B cell (primary cell): ENCODE results near the gene CBR4. TPM values are rescaled to one million over a fixed set of nuclear protein-coding genes. Genes with fewer than 3 reads are reported as not detected.

Experiments used
- ATAC-seq: fragments of 200-7000 bp; cut with Tn5 transposase; one replicate; pipeline ENCODE4 v1.10.0; 2021; ENCODE audit warnings: low read depth, mild to moderate bottlenecking, moderate number of reproducible peaks, moderate library complexity
- CTCF ChIA-PET: fragments of 350-600 bp; sonication (Branson Sonifier 250); formaldehyde crosslinking; loops from one replicate; lab custom pipeline; 2021; ENCODE audit warnings: antibody characterized with exemption, inconsistent platforms; lab: Charles Lee
- POLR2A ChIA-PET: fragments of 350-600 bp; sonication (Branson Sonifier 250); formaldehyde crosslinking; loops from one replicate; lab custom pipeline; 2021; ENCODE audit warnings: antibody characterized with exemption; lab: Charles Lee
- DNase-seq: peaks from one replicate; pipeline ENCODE4 v3.0.0; 2013
- H2AFZ ChIP-seq: 2 replicates; pipeline ENCODE4 v1.6.1; 2012; ENCODE audit warnings: mild to moderate bottlenecking, low read depth, low read length; ENCODE audit not compliant: insufficient read depth, poor library complexity, severe bottlenecking
- H3K27ac ChIP-seq, 2 donors: 1 replicate in 1 of 2; 2 replicates in 1 of 2; pipeline ENCODE4 v1.5.1; 2012 to 2013; ENCODE audit warnings: low read length in 2 of 2, mild to moderate bottlenecking in 2 of 2, moderate library complexity in 1 of 2
- H3K27me3 ChIP-seq, 4 experiments: fragments of 200-600 bp in 1 of 4; sonication (generic) in 1 of 4; replicated peaks in 1 of 4; 1 replicate in 2 of 4; 2 replicates in 2 of 4; pipeline versions ENCODE4 v1.6.1 to v1.7.0; 2013 to 2016; ENCODE audit warnings: low read length in 3 of 4, mild to moderate bottlenecking in 2 of 4, mixed read lengths in 1 of 4, moderate library complexity in 1 of 4; ENCODE audit not compliant: insufficient read depth in 4 of 4, control insufficient read depth in 3 of 4; ENCODE audit errors: control extremely low read depth in 1 of 4
- H3K36me3 ChIP-seq, 2 experiments: replicated peaks in 1 of 2; 1 replicate in 1 of 2; 2 replicates in 1 of 2; pipeline versions ENCODE4 v1.6.1 to v1.7.1; 2013; ENCODE audit warnings: low read length in 1 of 2; ENCODE audit not compliant: insufficient read depth in 2 of 2, control insufficient read depth in 1 of 2; ENCODE audit errors: control extremely low read depth in 1 of 2, extremely low read depth in 1 of 2
- H3K4me1 ChIP-seq, 2 donors: fragments of 200-600 bp in 1 of 2; sonication (generic) in 1 of 2; 1 replicate in 1 of 2; 2 replicates in 1 of 2; pipeline versions ENCODE4 v1.5.1 to v1.6.1; 2013 to 2017; ENCODE audit warnings: low read length in 2 of 2; ENCODE audit not compliant: control insufficient read depth in 2 of 2, insufficient read depth in 2 of 2
- H3K4me2 ChIP-seq: replicated peaks from 2 replicates; pipeline ENCODE3; 2012; ENCODE audit warnings: mild to moderate bottlenecking, low read depth, low read length; ENCODE audit not compliant: poor library complexity, severe bottlenecking
- H3K4me3 ChIP-seq, 5 experiments: fragments of 200-600 bp in 1 of 5; sonication (generic) in 1 of 5; 1 replicate in 3 of 5; 2 replicates in 2 of 5; pipeline versions ENCODE4 v1.5.1 to v1.7.0; 2011 to 2016; ENCODE audit warnings: low read length in 4 of 5, mild to moderate bottlenecking in 4 of 5, low read depth in 2 of 5, control low read depth in 1 of 5, moderate library complexity in 1 of 5; ENCODE audit not compliant: insufficient read depth in 1 of 5; ENCODE audit errors: control extremely low read depth in 1 of 5, extremely low read depth in 1 of 5
- H3K79me2 ChIP-seq: fragments of 200-600 bp; sonication (generic); one replicate; pipeline ENCODE4 v1.6.0; 2016; ENCODE audit warnings: low read length; ENCODE audit not compliant: control insufficient read depth, insufficient read depth
- H3K9ac ChIP-seq: fragments of 200-600 bp; sonication (generic); 2 replicates; pipeline ENCODE4 v1.6.1; 2017; ENCODE audit warnings: mild to moderate bottlenecking, low read length, moderate library complexity
- H3K9me3 ChIP-seq, 3 donors: one replicate each; pipeline versions ENCODE4 v1.6.1 to v1.7.1; 2013; ENCODE audit warnings: low read length in 2 of 3; ENCODE audit not compliant: control insufficient read depth in 2 of 3, insufficient read depth in 1 of 3; ENCODE audit errors: control extremely low read depth in 1 of 3
- H4K20me1 ChIP-seq: 2 replicates; pipeline ENCODE4 v1.6.0; 2012; ENCODE audit warnings: mild to moderate bottlenecking, low read length; ENCODE audit not compliant: insufficient read depth, control insufficient read depth, poor library complexity, severe bottlenecking
- H3K27ac Mint-ChIP-seq: one replicate; pipeline ENCODE4 v1.8.0; 2021; ENCODE audit warnings: mixed read lengths
- H3K27me3 Mint-ChIP-seq: one replicate; pipeline ENCODE4 v1.8.0; 2021; ENCODE audit warnings: mixed read lengths
- H3K4me1 Mint-ChIP-seq: one replicate; pipeline ENCODE4 v1.8.0; 2021; ENCODE audit warnings: mixed read lengths
- H3K4me3 Mint-ChIP-seq: one replicate; pipeline ENCODE4 v1.8.0; 2021; ENCODE audit warnings: mixed read lengths
- H3K9me3 Mint-ChIP-seq: one replicate; pipeline ENCODE4 v1.8.0; 2022; ENCODE audit warnings: mixed read lengths; ENCODE audit not compliant: insufficient read depth
- EZH2 ChIP-seq: IDR thresholded peaks from 2 replicates; pipeline ENCODE4 v1.6.1; 2012; ENCODE audit warnings: borderline replicate concordance, low read depth, mild to moderate bottlenecking, moderate library complexity, low read length; ENCODE audit not compliant: insufficient read depth, poor library complexity, severe bottlenecking
- WGBS: methylation state at CpG from one replicate; pipeline ENCODE4 v1.1.5; 2013; ENCODE audit warnings: missing lambda C conversion rate; ENCODE audit not compliant: insufficient coverage; 5-methylcytosine and 5-hydroxymethylcytosine counted together
- intact Hi-C: fragments of 100-400 bp; cut with micrococcal nuclease; formaldehyde crosslinking; loops from one replicate; pipeline ENCODE4 v1.10.0; 2022
- polyA plus RNA-seq: library from polyadenylated mRNA; depleted of rRNA; stranded (reverse); fragments of >200 nt; gene quantifications from 2 replicates; pipeline ENCODE4 v1.2.3, GENCODE V29; 2012
- total RNA-seq, 2 donors: library from RNA; stranded (reverse); fragments of 120-200 nt in 1 of 2; gene quantifications; 1 replicate in 1 of 2; 2 replicates in 1 of 2; pipeline versions ENCODE4 v1.2.3 to v1.2.4, GENCODE V29; 2013 to 2022
- TF ChIP-seq, protein P1 (sequence below): fragments of 200-600 bp; IDR thresholded peaks from one replicate; pipeline ENCODE4 v1.8.0; 2022; ENCODE audit warnings: antibody characterized with exemption, mild to moderate bottlenecking

The CBR4 gene
- total and polyA plus RNA-seq, 2 donors (not counting 1 experiment from before 2014, with no cell fraction given): 7.9 to 32.1 TPM

DNA sequence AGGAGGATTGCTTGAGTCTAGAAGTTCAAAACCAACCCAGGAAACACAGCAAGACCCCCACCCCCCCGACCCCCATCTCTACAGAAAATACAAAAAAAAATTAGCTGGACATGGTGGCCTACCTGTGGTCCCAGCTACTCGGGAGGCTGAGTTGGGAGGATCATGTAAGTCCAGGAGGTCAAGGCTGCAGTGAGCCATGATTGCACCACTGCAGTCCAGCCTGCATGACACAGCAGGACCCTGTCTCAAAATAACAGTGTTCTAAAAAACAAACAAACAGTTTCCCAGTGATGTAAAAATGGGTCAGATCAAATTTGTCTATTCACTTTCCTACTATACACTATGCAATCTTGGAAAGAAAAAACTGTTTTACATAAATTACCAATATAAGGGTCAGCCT lies 2.0 kb upstream of the CBR4 start:
- CTCF ChIA-PET: interaction anchor here (0.6 to 1.1 kb wide), 2 partner anchors 480 to 559 kb away, joined by 3 read pairs; no protein-coding TSS in a partner anchor
- intact Hi-C loops: loop anchor here (5.0 kb wide), 4 partner anchors 200 to 745 kb away; partner anchors contain the start of gene HPF1
- no peak overlapping the region for H3K4me3 Mint-ChIP-seq

More for the DNA sequence above, 2.0 kb upstream of the CBR4 start:
- Histone ChIP-seq H3K27me3 (no peaks in the 10 kb centered on the region), H3K9me3 (no peaks in the 10 kb centered on the region), H3K4me2 (no peak overlapping the region), H4K20me1 (no peaks in the 10 kb centered on the region), H3K4me3 (no peak overlapping the region), H3K36me3 (no peaks in the 10 kb centered on the region), H3K9ac (no peak overlapping the region), H3K27ac (no peak overlapping the region), H2AFZ (no peak overlapping the region), H3K79me2 (peaks cover 22% of the 10 kb centered on the region), H3K4me1 (peaks cover 16 to 18% of the 10 kb centered on the region in 2 donors)
- peaks cover 20% of the 10 kb centered on the region for H3K4me1 Mint-ChIP-seq
- no peak for DNase-seq
- H3K27me3 Mint-ChIP-seq: peaks cover 4% of the 10 kb centered on the region
- WGBS: no CpG with 5 or more reads among the region's 2 CpGs
- ATAC-seq: no peak
- no peak overlapping the region for H3K27ac Mint-ChIP-seq
- TF ChIP-seq, protein P1, sequence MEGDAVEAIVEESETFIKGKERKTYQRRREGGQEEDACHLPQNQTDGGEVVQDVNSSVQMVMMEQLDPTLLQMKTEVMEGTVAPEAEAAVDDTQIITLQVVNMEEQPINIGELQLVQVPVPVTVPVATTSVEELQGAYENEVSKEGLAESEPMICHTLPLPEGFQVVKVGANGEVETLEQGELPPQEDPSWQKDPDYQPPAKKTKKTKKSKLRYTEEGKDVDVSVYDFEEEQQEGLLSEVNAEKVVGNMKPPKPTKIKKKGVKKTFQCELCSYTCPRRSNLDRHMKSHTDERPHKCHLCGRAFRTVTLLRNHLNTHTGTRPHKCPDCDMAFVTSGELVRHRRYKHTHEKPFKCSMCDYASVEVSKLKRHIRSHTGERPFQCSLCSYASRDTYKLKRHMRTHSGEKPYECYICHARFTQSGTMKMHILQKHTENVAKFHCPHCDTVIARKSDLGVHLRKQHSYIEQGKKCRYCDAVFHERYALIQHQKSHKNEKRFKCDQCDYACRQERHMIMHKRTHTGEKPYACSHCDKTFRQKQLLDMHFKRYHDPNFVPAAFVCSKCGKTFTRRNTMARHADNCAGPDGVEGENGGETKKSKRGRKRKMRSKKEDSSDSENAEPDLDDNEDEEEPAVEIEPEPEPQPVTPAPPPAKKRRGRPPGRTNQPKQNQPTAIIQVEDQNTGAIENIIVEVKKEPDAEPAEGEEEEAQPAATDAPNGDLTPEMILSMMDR: no peak
- TF ChIP-seq EZH2: no peak
- POLR2A ChIA-PET: interaction anchor here (0.6 kb wide), 1 partner anchor 135 kb away, joined by 6 read pairs; no protein-coding TSS in a partner anchor
- H3K9me3 Mint-ChIP-seq: no peaks in the 10 kb centered on the region
